COLO829 (cell line): Measurements from ENCODE around the gene RBM47.

Source experiments
- DNase-seq: peaks from one replicate; pipeline ENCODE4 v3.0.0; 2012; ENCODE audit warnings: low spot score

RBM47 gene

GRCh38 chr4:40623707-40624106 lies 6.0 kb downstream of the RBM47 start:
- no peak for DNase-seq

- no peak for DNase-seq
Measured at GRCh38 chr4:40622913-40623312, 6.8 kb downstream of the RBM47 start.

GRCh38 chr4:40621592-40622512 lies 7.8 kb downstream of the RBM47 start:
- peak; percentile 22 for DNase-seq

GRCh38 chr4:40621229-40621591 lies 8.5 kb downstream of the RBM47 start:
- DNase-seq, result no peak

GRCh38 chr4:40619600-40619999 lies 10.1 kb downstream of the RBM47 start:
- no peak for DNase-seq

- DNase-seq, result no peak
Measured at GRCh38 chr4:40617872-40618271, 11.8 kb downstream of the RBM47 start.

GRCh38 chr4:40614031-40614430 lies 15.6 kb downstream of the RBM47 start:
- no peak for DNase-seq

- no peak for DNase-seq
Measured at GRCh38 chr4:40613456-40613855, 16.2 kb downstream of the RBM47 start.

- no peak for DNase-seq
Measured at GRCh38 chr4:40612831-40613230, 16.8 kb downstream of the RBM47 start.

GRCh38 chr4:40612283-40612682 lies 17.4 kb downstream of the RBM47 start:
- DNase-seq, result no peak

- DNase-seq, result no peak
Measured at GRCh38 chr4:40608628-40609027, 21.0 kb downstream of the RBM47 start.

- no peak for DNase-seq
Measured at GRCh38 chr4:40607221-40607620, 22.4 kb downstream of the RBM47 start.

GRCh38 chr4:40606239-40606767 lies 23.4 kb downstream of the RBM47 start:
- no peak for DNase-seq

- no peak for DNase-seq
Measured at GRCh38 chr4:40603281-40603680, 26.4 kb downstream of the RBM47 start.

- DNase-seq, result no peak
Measured at GRCh38 chr4:40601641-40602040, 28.0 kb downstream of the RBM47 start.

GRCh38 chr4:40600850-40601249 lies 28.8 kb downstream of the RBM47 start:
- DNase-seq, result no peak

GRCh38 chr4:40599431-40599830 lies 30.2 kb downstream of the RBM47 start:
- no peak for DNase-seq

- no peak for DNase-seq
Measured at GRCh38 chr4:40596522-40596921, 33.1 kb downstream of the RBM47 start.

GRCh38 chr4:40595981-40596380 lies 33.7 kb downstream of the RBM47 start:
- DNase-seq, result no peak

- DNase-seq, result no peak
Measured at GRCh38 chr4:40594261-40595178, 35.1 kb downstream of the RBM47 start.

- DNase-seq, result no peak
Measured at GRCh38 chr4:40592034-40592433, 37.6 kb downstream of the RBM47 start.

- DNase-seq, result no peak
Measured at GRCh38 chr4:40587826-40588225, 41.8 kb downstream of the RBM47 start.

- no peak for DNase-seq
Measured at GRCh38 chr4:40587351-40587750, 42.3 kb downstream of the RBM47 start.
